ENCODE results near the gene PRKCZ. TPM values are rescaled to one million over a fixed set of nuclear protein-coding genes. Genes with fewer than 3 reads are reported as not detected.

The PRKCZ gene
- total and polyA plus RNA-seq, 2 experiments from 2014 or later: 1.4 to 2.8 TPM

DNA sequence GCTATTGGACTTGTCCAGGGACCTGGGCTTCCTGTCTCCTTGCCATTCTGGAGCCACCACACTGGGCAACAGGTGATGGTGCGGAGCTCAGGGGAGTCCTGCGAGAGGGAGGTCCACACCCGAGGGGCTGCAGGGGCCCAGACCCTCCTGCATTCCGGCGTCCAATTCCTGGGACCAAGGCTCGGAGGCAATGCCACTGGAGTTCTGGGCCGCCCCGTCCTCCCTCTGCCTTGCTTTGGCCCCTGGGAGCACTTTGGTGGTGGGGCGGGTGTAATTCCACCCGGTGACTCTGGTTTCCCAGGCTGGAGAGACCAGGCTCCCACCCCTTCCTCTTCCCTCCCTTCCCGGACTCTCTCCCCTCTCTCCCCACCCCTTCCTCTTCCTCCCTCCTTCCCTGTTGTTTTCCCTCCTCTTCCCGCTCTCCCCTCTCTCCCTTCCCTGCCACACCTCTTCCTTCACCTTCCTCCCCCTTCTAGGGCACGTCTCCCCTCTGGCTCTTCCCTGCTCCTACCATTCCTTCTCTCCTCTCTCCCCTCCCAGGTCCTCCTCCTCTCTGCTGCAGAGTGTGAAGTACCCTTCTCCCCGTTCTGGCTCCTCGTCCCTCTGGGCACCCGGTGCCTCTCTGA is 2.0 kb downstream of the PRKCZ start:
- in situ Hi-C loops (cut with MboI): no loop called here
- H3K27me3 ChIP-seq (replicated peaks; ENCODE audit: insufficient read depth): peaks cover 32% of the 10 kb centered on the region
- H3K4me3 ChIP-seq: no peak overlapping the region

DNA sequence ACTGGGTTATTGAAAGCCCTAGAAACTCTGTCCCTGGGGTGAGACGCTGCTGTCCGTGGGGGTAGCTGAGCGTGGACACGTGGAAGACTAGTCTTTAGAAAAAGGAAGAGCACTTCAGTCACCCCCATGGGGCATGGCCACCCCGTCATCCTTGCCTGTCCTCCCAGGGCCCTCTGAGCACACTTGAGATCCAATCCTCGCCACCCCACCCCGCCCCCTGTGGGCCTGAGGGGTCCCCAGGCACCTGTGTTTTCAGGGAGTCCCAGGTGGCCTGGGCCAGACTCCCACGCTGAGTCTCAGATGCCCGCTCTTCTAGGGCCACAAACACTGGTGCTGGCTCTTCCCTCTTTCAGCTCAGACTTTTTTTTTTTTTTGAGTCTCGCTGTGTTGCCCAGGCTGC is 2.5 kb downstream of the PRKCZ start:
- Histone ChIP-seq H3K4me1 (ENCODE audit: insufficient read depth) (no peaks in the 10 kb centered on the region), H3K9me3 (ENCODE audit: low read depth) (no peaks in the 10 kb centered on the region), H3K27me3 (replicated peaks; ENCODE audit: insufficient read depth) (peaks cover 32% of the 10 kb centered on the region), H3K9ac (no peak overlapping the region), H3K27ac (no peak overlapping the region), H3K9me2 (ENCODE audit: insufficient read depth) (no peaks in the 10 kb centered on the region), H3K4me2 (ENCODE audit: unreplicated experiment) (no peak overlapping the region), H3K36me3 (ENCODE audit: low read depth) (no peaks in the 10 kb centered on the region), H3K4me3 (no peak overlapping the region), H3K79me2 (ENCODE audit: insufficient read depth) (no peaks in the 10 kb centered on the region), H3F3A (ENCODE audit: insufficient read depth) (no peaks in the 10 kb centered on the region), H4K20me1 (ENCODE audit: insufficient read depth) (no peaks in the 10 kb centered on the region), H2AFZ (no peak overlapping the region)
- TF ChIP-seq EZH2 (IDR thresholded peaks at IDR 0.05; ENCODE audit: insufficient read depth, poor library complexity, severe bottlenecking): no peak
- TF ChIP-seq EZH2phosphoT487 (IDR thresholded peaks at IDR 0.05; ENCODE audit: insufficient read depth, low read depth): no peak
- WGBS, 2 experiments (ENCODE audit: low coverage in 1 of 2, low lambda C conversion rate in 2 of 2, missing lambda C conversion rate in 2 of 2): 75 to 84% methylated on average over 8 to 10 of the region's 10 CpGs
- no peak for DNase-seq
- in situ Hi-C loops (cut with MboI): no loop called here

More for the DNA sequence above, 2.0 kb downstream of the PRKCZ start:
- no peaks in the 10 kb centered on the region for H3K9me3 ChIP-seq (ENCODE audit: low read depth)
- no peak overlapping the region for H3K4me2 ChIP-seq (ENCODE audit: unreplicated experiment)
- no peak overlapping the region for H2AFZ ChIP-seq
- WGBS, 2 experiments (ENCODE audit: low coverage in 1 of 2, low lambda C conversion rate in 2 of 2, missing lambda C conversion rate in 2 of 2): 63 to 89% methylated on average over 13 to 14 of the region's 16 CpGs
- H3F3A ChIP-seq (ENCODE audit: insufficient read depth): no peaks in the 10 kb centered on the region
- no peak overlapping the region for H3K27ac ChIP-seq
- TF ChIP-seq EZH2phosphoT487 (IDR thresholded peaks at IDR 0.05; ENCODE audit: insufficient read depth, low read depth) (no peak), EZH2 (IDR thresholded peaks at IDR 0.05; ENCODE audit: insufficient read depth, poor library complexity, severe bottlenecking) (no peak)
- no peaks in the 10 kb centered on the region for H3K4me1 ChIP-seq (ENCODE audit: insufficient read depth)
- H4K20me1 ChIP-seq (ENCODE audit: insufficient read depth): no peaks in the 10 kb centered on the region
- H3K79me2 ChIP-seq (ENCODE audit: insufficient read depth): no peaks in the 10 kb centered on the region
- no peak overlapping the region for H3K9ac ChIP-seq
- no peaks in the 10 kb centered on the region for H3K36me3 ChIP-seq (ENCODE audit: low read depth)
- no peak for DNase-seq
- no peaks in the 10 kb centered on the region for H3K9me2 ChIP-seq (ENCODE audit: insufficient read depth)

DNA sequence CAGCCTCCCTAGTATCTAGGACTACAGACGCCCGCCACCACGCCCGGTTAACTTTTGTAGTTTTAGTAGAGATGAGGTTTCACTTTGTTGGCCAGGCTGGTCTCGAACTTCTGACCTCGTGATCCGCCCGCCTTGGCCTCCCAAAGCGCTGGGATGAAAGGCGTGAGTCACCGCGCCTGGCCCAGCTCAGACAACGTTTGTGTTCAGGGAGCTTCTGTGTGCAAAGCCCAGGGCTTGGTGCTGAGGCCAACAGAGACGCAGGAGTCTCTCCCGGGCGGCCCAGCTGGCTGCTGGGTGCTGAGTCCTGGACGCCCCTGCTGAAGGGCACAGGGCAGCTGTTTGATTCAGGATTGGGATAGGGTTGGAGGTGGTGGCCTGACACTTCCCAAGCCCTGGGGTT is 3.0 kb downstream of the PRKCZ start:
- no peaks in the 10 kb centered on the region for H3K36me3 ChIP-seq (ENCODE audit: low read depth)
- TF ChIP-seq EZH2phosphoT487 (IDR thresholded peaks at IDR 0.05; ENCODE audit: insufficient read depth, low read depth) (no peak), EZH2 (IDR thresholded peaks at IDR 0.05; ENCODE audit: insufficient read depth, poor library complexity, severe bottlenecking) (no peak)
- H3K4me2 ChIP-seq (ENCODE audit: unreplicated experiment): no peak overlapping the region
- 78 to 80% methylated on average over 17 of the region's 17 CpGs for WGBS, 2 experiments (ENCODE audit: low coverage in 1 of 2, low lambda C conversion rate in 2 of 2, missing lambda C conversion rate in 2 of 2)
- no peaks in the 10 kb centered on the region for H3K9me3 ChIP-seq (ENCODE audit: low read depth)
- no peak overlapping the region for H3K4me3 ChIP-seq
- in situ Hi-C loops (cut with MboI): no loop called here
- H3K27ac ChIP-seq: no peak overlapping the region
- H2AFZ ChIP-seq: no peak overlapping the region
- H3K27me3 ChIP-seq (replicated peaks; ENCODE audit: insufficient read depth): peaks cover 32% of the 10 kb centered on the region
- no peaks in the 10 kb centered on the region for H3F3A ChIP-seq (ENCODE audit: insufficient read depth)
- no peaks in the 10 kb centered on the region for H4K20me1 ChIP-seq (ENCODE audit: insufficient read depth)
- H3K9me2 ChIP-seq (ENCODE audit: insufficient read depth): no peaks in the 10 kb centered on the region
- H3K9ac ChIP-seq: no peak overlapping the region
- no peak for DNase-seq
- H3K4me1 ChIP-seq (ENCODE audit: insufficient read depth): no peaks in the 10 kb centered on the region
- H3K79me2 ChIP-seq (ENCODE audit: insufficient read depth): no peaks in the 10 kb centered on the region

DNA sequence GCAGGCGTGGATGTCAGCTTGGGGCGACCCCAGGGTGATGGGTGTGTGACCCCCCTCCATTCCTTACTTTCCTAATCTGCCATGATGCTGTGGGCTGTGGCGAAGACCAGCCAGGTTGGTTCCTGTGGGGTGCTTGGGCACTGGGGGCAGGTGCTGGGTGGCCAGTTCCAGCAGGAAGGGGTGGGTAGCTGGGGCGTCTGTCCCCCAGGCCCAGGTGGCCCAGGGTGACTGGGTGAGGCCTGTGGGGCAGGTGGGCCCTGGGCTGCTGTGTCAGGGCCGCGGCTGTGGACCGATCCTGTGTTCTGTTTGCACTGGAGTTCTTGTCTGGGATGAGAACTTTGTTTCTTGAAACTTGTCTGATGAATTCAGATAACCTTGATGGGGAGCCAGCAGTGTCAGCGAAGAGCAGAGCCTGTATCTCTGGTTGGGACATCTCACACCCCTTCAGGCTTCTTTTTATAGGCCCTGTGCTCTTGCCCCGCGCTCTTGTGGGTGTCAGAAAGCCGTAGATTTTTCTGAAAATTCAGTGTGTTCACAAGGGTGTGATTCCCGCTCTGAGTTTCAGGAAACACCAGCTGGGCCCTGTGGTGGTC is 3.7 kb downstream of the PRKCZ start:
- Histone ChIP-seq H3K36me3 (ENCODE audit: low read depth) (no peaks in the 10 kb centered on the region), H3K9ac (no peak overlapping the region), H3F3A (ENCODE audit: insufficient read depth) (no peaks in the 10 kb centered on the region), H3K4me1 (ENCODE audit: insufficient read depth) (no peaks in the 10 kb centered on the region), H2AFZ (no peak overlapping the region), H3K9me2 (ENCODE audit: insufficient read depth) (no peaks in the 10 kb centered on the region), H3K27ac (no peak overlapping the region), H3K4me3 (no peak overlapping the region), H4K20me1 (ENCODE audit: insufficient read depth) (no peaks in the 10 kb centered on the region), H3K9me3 (ENCODE audit: low read depth) (no peaks in the 10 kb centered on the region), H3K79me2 (ENCODE audit: insufficient read depth) (no peaks in the 10 kb centered on the region), H3K4me2 (ENCODE audit: unreplicated experiment) (no peak overlapping the region), H3K27me3 (replicated peaks; ENCODE audit: insufficient read depth) (peaks cover 26% of the 10 kb centered on the region)
- WGBS, 2 experiments (ENCODE audit: low coverage in 1 of 2, low lambda C conversion rate in 2 of 2, missing lambda C conversion rate in 2 of 2): 78 to 79% methylated on average over 12 of the region's 12 CpGs
- no peak for TF ChIP-seq EZH2phosphoT487 (IDR thresholded peaks at IDR 0.05; ENCODE audit: insufficient read depth, low read depth)
- no peak for DNase-seq
- in situ Hi-C loops (cut with MboI): no loop called here

Data from GM23248 (cell line).